ENCODE measurements around the gene CRYM.

The CRYM gene

GRCh38 chr16:21267298-21267697 is 10.8 kb downstream of the CRYM start:
- H3K9me3 ChIP-seq (ENCODE audit: control insufficient read depth, insufficient read depth, low read depth, low read length): no peaks in the 10 kb centered on the region
- POLR2A ChIA-PET: interaction anchor here (0.6 kb wide), 1 partner anchor 101 kb away, joined by 3 read pairs; no protein-coding TSS in a partner anchor
- TF ChIP-seq GLI4 (tag by site-specific recombination; IDR thresholded peaks at IDR 0.05) (no peak), ZNF664 (tag by site-specific recombination; IDR thresholded peaks at IDR 0.05) (no peak), RBAK (tag by site-specific recombination; IDR thresholded peaks at IDR 0.05) (no peak), ZNF302 (tag by site-specific recombination; IDR thresholded peaks at IDR 0.05; ENCODE audit: low read depth) (no peak), ZSCAN5A (tag by site-specific recombination; IDR thresholded peaks at IDR 0.05) (no peak), KLF7 (tag by site-specific recombination; IDR thresholded peaks at IDR 0.05; ENCODE audit: borderline replicate concordance) (no peak)
- H3K27ac ChIP-seq (ENCODE audit: extremely low read depth, low read depth, low read length): no peak overlapping the region
- H3K4me3 ChIP-seq (ENCODE audit: low read depth, low read length): no peak overlapping the region
- no peaks in the 10 kb centered on the region for H3K36me3 ChIP-seq (ENCODE audit: control insufficient read depth in 2 of 2, insufficient read depth in 1 of 2, low read length in 2 of 2)
- CTCF ChIA-PET: interaction anchor here (0.6 to 1.7 kb wide), 3 partner anchors 27 to 1052 kb away, joined by 3 to 9 read pairs (median 3); no protein-coding TSS in a partner anchor
- H3K4me1 ChIP-seq (ENCODE audit: control insufficient read depth, insufficient read depth, low read length): peaks cover 3% of the 10 kb centered on the region; the same call in 1 of the 2 replicates

- Histone ChIP-seq H3K4me1 (ENCODE audit: control insufficient read depth, insufficient read depth, low read length) (peaks cover 3% of the 10 kb centered on the region; the same call in 1 of the 2 replicates), H3K4me3 (ENCODE audit: low read depth, low read length) (no peak overlapping the region), H3K9me3 (ENCODE audit: control insufficient read depth, insufficient read depth, low read depth, low read length) (no peaks in the 10 kb centered on the region), H3K27ac (ENCODE audit: extremely low read depth, low read depth, low read length) (no peak overlapping the region), H3K36me3 (ENCODE audit: control insufficient read depth in 2 of 2, insufficient read depth in 1 of 2, low read length in 2 of 2) (no peaks in the 10 kb centered on the region)
- ChIA-PET POLR2A (no interaction called here), CTCF (interaction anchor here (0.6 to 1.7 kb wide), 3 partner anchors 13 to 464 kb away, joined by 5 to 9 read pairs (median 6); partner anchors contain the start of gene CRYM)
- TF ChIP-seq TSHZ1 (tag by site-specific recombination; IDR thresholded peaks at IDR 0.05; ENCODE audit: borderline replicate concordance): no peak
- no peak for TF ChIP-seq PRDM4 (tag by site-specific recombination; IDR thresholded peaks at IDR 0.05)
- no peak for TF ChIP-seq ZNF311 (tag by site-specific recombination; IDR thresholded peaks at IDR 0.05; ENCODE audit: borderline replicate concordance)
- TF ChIP-seq ZNF585B (tag by site-specific recombination; IDR thresholded peaks at IDR 0.05): no peak
- TF ChIP-seq PRDM10 (tag by site-specific recombination; IDR thresholded peaks at IDR 0.05): no peak
- no peak for TF ChIP-seq SCRT1 (tag by site-specific recombination; IDR thresholded peaks at IDR 0.05; ENCODE audit: borderline replicate concordance)
- TF ChIP-seq ZNF639 (tag by site-specific recombination; IDR thresholded peaks at IDR 0.05): no peak
- TF ChIP-seq ZNF433 (tag by site-specific recombination; IDR thresholded peaks at IDR 0.05; ENCODE audit: low read depth): no peak
- TF ChIP-seq ZNF148 (tag by site-specific recombination; IDR thresholded peaks at IDR 0.05; ENCODE audit: borderline replicate concordance): no peak
- TF ChIP-seq ZNF621 (tag by site-specific recombination; IDR thresholded peaks at IDR 0.05): no peak
- no peak for TF ChIP-seq ZNF837 (tag by site-specific recombination; IDR thresholded peaks at IDR 0.05)
These were observed 12.8 kb downstream of the CRYM start for GRCh38 chr16:21265104-21265837.
